NCI-H187 treated with DMSO at 0.1 percent for 48 hours (cell line): ENCODE measurements around the gene HS6ST2.

Source experiments
- DNase-seq: peaks from one replicate; lab custom pipeline; 2025; lab: John Stamatoyannopoulos, UW

The HS6ST2 gene

DNA sequence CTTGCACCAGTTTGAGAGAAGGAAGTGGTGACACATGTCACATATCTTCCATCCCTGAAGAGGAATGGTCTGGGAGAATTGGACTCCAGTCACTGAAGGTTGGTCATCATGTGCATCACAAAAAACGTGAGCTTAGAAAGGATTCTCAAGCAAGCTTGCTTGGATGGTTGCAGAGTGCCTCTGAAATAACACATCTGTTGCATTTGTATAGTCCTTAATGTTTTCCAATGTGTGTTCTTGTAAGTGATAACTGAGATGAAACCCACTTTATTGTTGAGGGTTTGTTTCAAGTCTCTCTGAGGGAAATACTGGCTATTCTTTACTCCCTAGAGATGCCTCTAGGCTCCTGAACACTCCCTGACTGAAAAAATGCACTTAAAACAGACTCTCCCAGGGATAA is 285.1 kb downstream of the HS6ST2 start:
- no peak for DNase-seq

DNA sequence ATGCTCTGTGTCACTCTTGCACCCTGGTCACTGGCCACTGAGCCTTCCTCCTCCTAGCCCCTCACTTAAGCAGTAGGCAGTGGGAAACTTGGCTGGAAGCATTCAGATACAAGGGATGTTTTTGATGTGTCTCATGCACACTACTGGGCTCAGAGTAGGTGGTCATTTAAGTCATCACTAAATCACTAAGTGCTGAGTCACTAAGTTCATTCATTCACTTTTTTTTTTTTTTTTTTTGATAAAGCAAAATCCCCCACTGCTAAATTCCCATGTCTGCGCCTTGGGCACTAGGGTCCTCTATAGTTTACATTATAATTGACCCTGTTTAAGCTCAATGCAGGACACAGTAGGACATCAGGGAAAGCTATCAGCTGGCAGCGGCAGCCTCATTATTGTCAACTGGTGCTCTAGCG is 287.2 kb downstream of the HS6ST2 start:
- DNase-seq: no peak

DNA sequence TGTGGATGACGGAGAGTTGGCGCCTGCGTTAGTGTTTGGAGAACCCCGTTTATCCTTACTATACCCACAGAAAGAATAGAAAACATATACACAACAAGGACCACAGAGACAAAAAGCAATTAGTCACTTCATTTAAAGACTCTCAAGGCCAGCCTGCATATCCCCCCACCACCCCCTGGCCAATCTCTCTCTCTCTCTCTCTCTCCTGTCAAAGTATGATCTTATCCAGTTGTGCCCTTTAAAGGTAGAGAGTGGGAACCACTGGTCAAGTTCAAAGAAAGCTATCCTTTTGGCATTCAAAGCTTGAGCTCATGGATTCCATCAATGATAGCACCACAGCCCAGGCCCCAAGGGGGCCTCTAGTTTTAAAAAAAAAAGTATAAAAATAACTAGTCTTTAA is 289.3 kb downstream of the HS6ST2 start:
- no peak for DNase-seq

DNA sequence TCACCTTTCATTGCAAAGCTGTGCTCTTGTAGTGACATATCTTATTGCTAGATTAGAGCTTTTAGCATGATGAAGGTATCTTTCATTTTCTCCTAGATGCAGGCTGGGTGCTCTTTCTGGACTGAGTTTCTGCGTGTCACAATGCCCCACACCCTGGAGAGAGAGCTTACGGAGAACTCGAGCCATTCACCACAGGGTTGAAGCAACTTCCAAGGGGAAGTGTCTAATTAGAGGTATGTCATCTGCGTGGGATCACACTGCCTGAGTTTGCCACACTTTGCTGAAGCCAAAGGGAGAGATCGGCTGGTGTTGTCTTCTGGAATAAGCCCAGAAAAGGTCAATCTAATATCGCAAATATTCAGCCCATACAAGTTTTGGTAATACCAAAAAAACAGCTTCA is 290.3 kb downstream of the HS6ST2 start:
- no peak for DNase-seq

DNA sequence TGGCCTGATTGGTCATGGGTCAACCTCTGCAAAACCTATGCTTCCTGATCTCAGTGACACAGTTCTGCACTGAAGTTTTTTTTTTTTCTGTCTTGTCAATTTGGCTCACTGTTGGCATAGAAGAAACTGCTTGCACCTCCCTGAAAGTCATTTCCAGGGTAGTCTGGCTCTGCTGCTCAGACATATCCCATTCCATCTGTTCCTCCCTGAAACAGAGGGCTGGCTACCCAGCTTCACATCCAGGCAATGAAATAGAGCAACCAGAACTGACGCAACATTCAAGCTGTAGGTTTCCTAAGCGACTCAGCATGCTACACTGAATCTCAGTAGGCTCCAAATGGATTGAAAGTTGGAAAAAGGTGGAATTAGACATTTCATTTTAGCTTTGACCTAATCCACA is 292.8 kb downstream of the HS6ST2 start:
- DNase-seq: no peak

DNA sequence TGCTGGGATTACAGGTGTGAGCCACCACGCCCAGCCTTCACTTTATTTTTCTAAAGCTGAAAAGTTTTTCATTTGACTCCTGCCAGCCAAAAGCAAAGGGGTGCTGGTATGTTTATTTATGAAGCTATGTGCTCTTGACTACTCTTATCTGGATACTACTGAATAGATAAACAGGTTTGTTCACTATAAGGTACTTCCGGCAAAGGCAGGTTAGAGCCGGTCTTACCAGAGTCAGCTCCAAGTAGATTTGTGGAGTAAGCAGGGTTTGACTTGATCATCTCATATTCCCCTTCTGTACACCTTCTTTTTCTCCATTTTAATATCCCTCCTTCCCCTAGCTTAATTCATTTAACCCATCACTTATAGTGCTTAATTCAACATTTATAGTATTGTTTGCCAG is 294.2 kb downstream of the HS6ST2 start:
- no peak for DNase-seq

DNA sequence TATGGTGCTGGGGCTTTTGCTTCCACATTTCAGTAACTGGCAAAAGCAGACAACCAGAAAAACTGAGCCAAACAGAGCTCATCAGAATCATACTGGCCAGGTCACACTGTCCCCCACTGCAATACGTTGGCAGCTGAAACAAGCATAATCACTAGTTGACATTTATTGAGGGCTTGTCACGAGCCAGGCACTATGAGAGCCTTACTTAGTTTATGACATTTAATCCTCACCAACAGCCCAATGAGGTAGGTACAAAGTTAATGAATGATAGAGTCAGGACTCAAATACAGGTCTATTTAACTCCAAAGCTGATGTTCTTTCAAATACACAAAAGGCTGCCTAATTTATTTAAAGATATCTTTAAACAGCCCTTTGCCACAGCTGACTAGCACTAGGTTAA is 295.6 kb downstream of the HS6ST2 start:
- DNase-seq: no peak

DNA sequence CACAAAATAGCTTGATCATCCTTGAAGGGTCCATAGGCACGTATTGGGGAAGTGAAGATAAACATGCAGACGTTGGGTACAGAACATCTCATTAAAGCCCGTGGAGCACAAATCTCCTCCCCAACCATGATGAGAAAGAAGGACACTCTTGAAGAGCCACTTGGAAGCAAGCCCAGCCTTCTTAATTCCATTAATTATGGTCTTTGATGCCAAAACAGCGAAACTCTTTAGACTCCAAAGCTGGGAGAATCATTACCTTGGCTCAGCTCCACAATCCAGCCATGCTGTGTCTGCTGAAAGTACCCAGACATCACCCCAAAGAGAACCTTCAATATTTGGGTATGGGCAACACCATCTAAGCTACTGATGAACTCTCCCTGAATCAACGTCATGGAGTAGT is 300.6 kb downstream of the HS6ST2 start:
- no peak for DNase-seq

DNA sequence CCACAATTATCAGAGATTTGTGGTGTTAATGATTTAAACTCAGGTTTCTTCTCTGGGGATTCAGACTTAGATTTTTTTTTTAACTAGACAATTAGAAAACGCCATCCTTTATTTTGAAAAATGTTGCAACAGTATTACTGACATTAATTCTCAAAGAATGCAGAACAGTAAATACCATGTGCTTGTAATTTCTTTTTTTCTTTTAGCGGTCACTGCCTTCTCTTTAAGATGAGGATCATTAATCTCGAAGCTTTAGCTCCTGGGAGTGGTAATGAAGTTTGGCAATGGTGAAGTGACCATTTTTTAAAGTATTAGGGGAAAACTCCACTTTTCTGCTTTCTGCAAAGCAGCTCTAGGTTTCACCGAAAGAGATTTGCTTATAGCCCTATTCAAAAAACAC is 305.6 kb downstream of the HS6ST2 start:
- no peak for DNase-seq

DNA sequence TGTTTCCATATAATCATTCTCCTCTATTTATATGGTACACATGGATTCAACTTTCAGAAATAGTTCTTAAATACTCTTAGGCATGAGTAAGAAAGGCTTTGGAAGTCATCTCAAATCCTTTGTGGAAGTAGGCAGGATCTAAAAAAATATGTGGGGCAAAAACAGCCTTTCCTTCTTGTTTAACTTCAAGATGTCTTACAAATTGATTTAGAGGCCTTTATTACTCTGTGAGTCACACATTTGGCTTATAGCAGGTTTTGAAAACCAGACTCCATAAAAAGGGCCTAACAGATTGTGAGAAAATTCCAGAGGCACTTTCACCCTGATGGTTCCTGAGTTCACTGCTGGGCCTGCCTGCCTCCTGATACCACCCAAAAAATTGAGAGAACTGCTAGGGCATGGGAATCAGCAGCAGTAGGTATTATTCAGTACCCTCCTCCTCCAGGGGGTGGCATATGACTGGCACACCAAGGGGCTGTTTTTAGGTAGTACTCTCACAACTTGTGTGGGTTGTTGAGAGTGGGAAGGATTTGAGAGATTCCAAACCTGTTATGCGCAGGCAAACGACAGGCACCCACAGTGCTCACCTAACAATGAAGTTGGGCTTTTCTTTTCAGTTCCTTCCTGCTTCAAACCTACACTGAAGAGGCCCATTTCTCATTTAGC is 306.9 kb downstream of the HS6ST2 start:
- no peak for DNase-seq

DNA sequence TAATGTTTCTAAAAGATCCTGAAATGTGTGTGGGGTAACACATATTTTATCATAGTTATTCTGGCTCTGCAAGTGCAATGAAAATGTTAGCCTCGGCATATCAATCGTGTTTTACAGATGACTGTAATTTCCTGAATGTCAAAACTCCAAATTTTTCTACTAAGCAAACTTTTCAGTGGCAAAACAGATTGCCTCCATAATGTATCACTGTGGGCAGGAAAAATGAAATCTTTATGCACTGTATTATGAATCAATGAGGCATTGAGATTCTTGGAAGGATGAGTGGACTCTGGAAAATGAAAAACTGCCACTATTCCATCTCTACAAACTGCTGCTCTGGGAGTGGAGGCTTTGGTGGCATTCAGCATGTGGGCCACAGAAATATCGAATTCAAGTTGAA is 309.5 kb downstream of the HS6ST2 start:
- DNase-seq: no peak

DNA sequence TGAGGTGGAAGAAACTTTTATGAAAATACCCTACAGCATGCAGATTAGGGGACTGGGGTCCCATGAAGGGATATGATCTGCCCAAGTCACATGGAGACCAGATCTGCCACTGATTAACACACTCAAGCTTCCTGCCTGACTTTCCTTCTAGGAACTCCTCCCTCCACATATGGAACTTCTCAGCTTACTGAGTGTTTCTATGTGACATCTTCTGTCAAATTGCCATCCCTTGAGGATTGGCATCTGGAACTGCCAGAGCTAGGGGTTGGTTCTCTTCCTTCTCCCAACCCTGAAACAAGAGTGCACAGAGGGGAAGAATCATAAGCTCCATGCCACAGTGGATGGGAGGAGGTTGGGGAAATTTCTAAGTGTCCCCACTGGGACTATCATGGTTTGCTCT is 319.0 kb downstream of the HS6ST2 start:
- no peak for DNase-seq

DNA sequence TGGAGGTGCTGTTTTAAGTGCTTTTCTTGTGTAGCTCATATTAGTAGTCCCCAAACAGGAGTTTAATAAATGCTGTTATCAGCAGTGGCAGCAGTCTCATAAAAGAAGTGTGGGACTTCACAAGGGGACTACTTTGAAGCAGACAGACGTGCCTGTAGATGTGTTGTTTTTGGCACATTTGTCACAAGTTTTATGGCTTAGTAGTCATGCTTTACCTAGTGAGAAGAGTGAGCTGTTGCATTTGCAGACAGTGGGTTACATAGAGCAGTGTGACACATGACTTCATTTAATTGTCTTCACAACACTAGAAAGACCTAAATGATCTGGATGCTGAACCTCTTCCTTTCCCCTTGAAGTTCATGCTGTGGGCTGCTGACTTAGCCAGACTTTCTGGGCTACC is 320.1 kb downstream of the HS6ST2 start:
- DNase-seq: no peak

DNA sequence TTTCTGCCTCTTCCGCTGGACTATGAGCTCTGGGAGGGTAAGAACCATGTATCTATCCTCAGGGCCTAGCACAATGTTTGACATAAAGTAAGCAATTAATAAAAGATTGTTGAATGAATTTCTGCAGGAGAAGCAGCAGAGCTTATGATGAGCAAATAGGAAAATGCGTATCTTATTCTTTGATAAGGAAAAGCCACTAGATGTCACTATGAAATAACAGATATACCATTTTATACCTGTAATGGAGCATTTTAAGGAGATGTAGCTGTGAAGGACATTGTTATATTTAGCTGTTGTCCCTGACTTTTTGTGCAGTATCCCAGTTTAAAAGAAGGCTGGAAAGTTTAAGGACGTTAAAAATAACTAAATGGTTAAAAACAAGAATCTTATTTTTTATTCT is 322.3 kb downstream of the HS6ST2 start:
- no peak for DNase-seq

DNA sequence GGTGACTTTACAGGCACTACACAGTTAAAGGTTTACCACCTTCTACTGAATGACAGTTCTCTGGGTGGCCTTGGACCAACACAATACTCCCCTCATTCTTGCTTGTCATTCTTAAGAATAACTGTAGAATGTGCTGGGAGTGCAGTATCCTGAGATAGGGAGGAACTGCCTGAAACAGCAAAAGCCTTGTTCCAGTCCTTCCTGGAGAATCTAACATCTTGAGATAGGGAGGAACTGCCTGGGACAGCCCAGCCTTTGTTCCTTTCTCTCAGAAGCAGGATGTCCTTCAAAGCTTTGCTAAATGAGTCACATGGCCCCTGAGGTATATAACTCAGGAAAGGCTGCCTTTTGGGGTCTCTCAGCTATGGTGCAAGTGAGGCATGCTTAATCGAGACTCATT is 323.9 kb downstream of the HS6ST2 start:
- DNase-seq: no peak

DNA sequence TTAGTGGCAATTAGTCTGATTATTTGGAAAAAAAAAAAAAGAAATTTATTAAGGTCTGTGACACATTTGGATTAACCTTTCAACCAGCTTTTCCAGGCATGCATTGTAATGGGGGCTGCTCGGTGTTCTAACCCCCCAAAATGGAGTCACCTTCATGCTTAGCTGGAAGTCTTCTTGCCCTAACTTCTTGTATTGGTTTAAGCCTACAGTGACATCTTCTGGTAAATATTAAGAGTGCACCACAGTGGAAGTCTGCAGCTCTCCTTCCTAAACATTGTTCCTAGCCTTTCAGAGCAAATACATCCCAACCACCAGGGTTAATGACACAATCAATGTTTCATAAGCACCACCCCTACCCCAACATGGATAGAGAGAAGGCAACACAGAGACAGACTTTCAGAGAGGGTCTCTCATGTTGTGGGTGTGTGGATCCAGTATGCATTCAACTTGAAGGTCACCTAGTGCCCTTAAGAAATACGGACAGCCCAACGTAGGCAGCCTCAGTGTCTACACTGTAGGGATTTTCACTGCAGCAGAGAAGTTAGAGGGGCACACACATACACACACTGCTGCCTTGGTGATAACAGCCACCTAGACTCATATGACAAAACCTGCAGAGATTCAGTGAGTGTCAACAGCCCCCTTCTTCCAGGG is 326.7 kb downstream of the HS6ST2 start:
- DNase-seq: no peak

DNA sequence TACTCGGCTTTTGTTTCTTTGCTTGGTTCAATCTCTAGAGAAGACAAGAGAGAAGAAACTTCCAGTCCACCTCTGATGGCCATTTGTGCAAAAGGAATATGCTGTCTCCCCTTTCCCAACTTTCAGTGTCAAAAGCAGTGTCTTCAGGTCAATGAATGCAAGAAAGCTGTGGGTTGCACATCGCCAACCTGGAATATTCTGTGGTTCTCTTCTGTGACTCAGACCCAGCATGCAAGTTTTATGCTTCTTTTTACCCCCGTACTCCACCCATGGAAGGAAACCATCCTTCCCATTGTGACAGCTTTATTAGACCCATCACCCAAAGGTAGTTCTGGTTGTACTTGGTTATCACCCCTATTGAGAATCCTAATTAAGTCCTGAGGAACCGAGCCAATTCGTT is 334.0 kb downstream of the HS6ST2 start:
- DNase-seq: no peak

DNA sequence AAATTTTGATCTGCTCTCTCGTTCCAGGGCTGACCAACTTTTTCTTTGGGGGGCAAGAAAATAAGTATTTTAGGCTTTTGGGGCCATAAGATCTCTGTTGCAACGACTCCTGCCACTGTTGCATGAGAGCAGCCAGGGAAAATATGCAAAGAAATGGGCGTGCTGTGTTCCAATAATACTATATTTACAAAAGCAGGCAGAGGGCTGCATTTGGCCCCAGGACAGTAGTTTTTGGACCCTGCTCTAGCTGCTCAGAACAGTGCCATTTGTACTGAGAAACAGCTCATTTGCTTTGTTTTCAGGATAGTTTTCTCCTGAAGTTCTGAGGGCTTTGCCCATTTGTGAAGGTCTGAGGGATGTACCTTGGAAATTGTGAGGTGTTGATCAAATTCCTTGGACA is 334.5 kb downstream of the HS6ST2 start:
- no peak for DNase-seq

DNA sequence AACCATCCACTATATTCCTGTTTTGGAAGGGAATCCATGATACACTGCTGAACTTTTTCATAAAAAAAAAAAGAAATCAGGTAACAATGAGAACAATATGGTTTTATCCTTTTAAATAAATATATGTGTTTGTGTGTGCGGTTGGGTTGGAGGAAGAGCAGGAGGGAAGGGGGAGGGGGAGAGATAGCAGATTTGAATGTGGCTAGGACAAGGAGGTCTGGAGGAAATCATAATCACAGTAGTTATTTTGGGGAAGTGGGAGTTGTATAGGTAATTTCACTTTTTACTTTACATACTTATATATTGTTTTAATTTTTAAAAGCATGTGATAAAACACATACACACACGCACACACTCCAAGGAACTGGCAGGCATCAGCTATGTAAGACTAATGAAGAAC is 335.1 kb downstream of the HS6ST2 start:
- no peak for DNase-seq

DNA sequence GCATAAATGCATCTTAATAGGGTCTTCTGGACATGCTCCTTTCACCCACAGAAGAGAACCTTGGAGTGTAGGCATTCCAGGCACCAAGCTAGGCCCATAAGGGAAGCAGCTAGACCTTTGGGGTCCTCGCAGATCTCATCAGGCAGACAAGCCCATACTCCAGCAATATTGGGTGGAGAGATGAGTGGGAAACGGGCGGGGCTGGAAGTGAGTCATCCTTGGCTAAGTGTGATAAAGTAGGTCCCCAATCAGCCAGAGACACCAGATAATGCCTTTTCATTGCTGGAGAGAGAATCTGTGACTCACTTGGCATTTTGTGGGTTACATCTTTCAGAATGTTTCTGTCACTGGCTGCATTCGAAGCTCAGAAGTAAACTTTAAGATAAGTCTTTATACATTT is 336.3 kb downstream of the HS6ST2 start:
- DNase-seq: no peak

DNA sequence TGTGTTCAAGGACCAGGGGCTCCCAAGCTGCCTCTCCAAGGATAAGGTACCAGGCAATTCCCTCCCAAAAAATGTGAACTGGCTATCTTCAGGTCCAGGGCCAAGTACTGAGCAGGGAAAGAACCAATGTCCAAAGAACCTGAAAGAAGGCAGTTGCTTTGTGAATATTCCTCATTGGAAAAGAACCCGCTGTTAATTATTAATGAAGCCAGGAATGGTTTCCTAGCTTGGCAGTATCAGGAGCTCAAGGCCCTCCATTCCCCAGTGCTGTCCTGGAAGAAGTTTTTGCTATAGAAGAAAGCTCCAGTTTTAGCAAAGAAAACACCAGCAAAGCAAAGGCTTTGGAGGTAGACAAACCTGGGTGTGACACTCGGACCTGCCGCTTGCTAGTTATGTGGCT is 339.6 kb downstream of the HS6ST2 start:
- no peak for DNase-seq

DNA sequence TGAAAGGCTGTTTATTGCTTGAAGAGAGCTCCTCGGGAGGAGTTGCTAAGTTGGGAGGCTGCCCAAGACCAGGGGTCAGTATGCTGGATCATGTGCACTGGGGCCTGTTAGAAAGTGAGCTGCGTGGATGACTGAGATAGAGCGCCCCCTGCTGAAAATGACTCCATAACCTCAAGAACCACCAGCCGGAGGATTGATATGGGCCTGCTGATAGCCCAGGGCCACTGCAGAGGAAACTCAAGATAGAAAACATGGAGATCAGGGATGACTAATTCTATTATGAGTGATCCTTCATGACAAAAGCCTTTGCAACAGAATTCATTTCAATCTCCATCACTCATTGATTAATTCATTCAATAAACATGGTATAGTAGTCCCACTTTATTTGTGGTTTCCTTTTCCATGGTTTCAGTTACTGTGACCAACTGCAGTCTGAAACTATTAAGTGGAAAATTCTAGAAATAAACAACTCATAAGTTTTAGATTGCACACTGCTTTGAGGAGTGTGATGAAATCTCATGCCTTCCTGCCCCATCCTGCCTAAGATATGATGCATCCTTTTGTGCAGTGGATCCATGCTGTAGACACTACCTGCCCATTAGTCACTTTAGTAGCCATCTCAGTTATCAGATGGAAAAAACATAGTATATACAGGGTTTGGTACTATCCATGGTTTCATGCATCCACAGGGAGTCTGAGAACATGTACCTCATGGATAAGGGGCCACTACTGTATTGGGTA is 342.9 kb downstream of the HS6ST2 start:
- no peak for DNase-seq

DNA sequence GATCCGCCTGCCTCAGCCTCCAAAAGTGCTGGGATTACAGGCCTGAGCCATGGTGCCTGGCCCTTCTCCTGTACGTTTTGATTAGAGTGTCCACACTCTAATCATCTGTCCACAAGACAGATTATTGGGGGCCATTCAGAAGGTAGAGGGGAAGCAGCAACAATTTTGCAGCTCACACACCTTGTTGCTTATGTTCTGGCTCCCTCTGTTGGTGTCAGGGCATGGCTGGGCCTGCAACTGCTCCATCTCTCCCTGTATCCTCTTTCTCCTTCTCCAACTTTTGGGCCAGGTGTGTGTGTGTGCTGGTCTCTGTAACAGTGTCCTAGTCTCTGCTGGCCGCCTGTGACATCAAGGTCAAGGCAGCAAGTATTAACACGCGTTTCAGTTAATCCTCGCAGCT is 344.1 kb downstream of the HS6ST2 start:
- DNase-seq: no peak

DNA sequence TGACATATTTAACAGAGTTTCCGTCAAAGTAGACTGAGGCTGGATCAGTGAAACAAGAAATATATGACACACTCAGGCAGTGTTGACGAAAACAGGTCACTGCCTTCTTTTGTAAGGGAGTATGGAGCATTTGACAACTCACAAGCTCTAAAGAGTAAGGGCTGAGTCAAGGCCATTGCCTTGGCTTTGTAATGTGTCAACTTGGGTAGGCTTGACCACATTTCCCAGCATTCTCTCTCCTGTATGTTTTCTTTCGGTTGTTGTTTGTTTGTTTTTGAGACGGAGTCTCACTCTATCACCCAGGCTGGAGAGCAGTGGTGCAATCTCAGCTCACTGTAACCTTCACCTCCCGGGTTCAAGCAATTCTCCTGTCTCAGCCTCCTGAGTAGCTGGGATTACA is 344.6 kb downstream of the HS6ST2 start:
- no peak for DNase-seq
